Fibroblast of skin of back (primary cell): ENCODE results near the gene NOTCH2.

Experiments used
- DNase-seq: peaks from one replicate; pipeline ENCODE4 v3.0.0-alpha.2; 2013

NOTCH2 gene

DNA sequence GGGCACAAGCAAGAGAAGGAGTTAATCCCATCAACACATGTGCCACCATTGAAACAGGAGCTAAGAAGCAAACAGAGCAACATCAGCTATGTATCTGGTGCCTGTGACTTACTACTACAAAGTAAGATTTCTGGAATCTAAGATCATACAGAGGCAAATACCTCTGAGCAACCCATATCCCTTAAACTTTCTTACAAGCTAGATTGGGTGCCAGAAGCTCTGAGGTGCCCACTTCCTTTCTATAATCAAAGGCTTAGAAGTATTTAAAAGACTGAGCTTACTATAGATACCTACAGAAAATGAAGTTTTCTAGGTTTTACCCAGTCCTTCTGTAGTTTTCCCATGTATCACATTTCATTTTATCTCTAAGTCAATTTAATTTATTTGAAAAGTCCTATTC is 128.8 kb downstream of the NOTCH2 start:
- DNase-seq = no peak

DNA sequence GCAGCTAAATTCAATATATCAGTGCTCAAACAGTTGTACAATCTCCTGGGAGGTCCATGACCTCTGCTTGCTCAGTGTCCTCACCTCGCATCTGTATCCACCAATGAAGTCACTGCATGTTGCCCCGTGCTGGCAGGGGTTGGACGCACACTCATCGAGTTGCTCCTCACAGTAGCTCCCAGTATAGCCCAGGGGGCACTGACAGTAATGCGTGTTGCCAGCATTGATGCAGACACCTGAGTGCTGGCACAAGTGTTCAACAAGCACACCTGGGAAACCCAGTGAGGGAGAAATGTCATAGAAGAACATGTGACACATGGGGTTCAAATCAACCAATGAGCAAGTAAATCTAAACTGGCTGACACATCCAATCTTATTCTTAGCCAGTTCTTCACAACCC is 132.3 kb downstream of the NOTCH2 start:
- no peak for DNase-seq

GRCh38 chr1:119935915-119936314 is 133.5 kb downstream of the NOTCH2 start:
- DNase-seq = no peak

DNA sequence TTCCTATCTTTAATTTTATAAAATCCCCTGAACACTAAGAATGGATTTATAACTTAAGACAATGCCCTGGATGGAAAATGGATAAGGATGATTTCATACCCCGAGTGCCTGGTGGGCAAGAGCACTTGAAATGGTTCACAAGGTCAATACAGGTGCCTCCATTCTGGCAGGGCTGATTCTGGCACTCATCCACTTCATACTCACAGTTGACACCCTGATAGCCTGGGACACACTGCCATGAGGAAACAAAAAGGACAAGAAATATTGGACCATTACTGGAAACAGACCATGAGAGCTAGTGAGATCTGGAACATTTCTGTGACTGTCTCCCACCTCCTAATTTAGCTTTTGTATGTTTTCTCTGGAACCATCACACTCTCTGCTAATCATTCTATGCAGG is 134.1 kb downstream of the NOTCH2 start:
- DNase-seq = no peak

DNA sequence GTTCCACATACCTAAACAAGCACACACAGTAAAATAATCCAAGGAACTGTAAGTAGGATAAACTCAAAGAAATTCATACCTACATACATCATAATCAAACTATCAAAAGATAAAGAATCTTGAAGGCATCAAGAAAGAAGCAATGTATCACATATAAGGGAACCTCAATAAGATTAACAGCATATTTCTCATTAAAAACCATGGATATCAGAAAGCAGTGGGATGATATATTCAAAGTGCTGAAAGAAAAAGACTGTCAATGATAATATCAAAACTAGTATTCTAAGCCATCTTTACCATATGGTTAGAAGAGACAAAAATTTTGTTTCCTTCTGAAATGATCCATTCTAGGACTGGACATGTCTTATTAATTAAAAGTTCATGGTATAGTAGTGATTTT is 136.1 kb downstream of the NOTCH2 start:
- no peak for DNase-seq

GRCh38 chr1:119929643-119930315 is 139.7 kb downstream of the NOTCH2 start:
- no peak for DNase-seq

GRCh38 chr1:119926553-119926952 is 142.9 kb downstream of the NOTCH2 start:
- DNase-seq = no peak

DNA sequence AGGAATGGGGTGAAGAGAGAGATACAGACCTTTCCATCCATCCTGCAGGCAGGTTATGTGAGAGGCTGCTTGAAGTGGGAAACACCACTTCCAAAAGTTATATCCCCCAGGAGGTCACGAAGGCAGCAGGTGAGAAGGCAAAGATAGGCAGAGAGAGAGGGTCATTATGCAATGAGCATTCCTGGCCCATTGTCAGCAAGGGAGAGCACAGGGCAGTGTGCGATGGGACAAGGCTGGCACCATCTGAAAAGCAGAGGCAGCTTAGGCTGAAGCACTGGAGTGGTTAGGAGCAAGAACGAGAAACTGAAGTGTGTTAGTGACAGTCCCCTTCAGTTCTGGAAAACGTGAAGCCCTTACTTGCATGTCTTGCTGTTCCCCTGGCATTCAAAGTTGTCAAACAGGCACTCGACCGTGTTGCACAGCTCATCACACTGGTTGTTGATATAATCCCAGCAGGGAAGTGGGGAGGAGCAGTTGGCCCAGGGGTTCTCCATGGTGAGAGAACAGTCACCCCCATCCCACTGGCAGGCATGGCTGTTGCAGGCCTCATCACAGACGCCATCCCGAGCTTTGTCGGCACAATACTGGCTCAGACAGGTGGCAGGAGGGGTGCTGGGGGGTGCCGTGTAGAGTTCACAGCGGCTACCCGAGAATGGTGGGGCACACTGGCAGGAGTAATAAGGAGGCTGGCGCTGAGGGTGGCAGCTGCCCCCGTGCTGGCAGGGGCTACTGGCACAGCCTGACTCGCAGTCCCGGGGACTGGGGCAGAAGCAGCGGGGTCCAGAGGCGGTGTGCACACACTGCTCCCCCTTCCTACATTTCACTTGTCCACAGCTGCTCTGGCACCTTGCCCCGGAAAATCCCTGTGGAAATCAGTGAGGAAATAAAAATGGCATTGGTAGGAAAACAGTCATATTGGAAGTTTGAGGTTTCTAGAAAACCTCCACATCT is 144.2 kb downstream of the NOTCH2 start:
- DNase-seq = no peak

DNA sequence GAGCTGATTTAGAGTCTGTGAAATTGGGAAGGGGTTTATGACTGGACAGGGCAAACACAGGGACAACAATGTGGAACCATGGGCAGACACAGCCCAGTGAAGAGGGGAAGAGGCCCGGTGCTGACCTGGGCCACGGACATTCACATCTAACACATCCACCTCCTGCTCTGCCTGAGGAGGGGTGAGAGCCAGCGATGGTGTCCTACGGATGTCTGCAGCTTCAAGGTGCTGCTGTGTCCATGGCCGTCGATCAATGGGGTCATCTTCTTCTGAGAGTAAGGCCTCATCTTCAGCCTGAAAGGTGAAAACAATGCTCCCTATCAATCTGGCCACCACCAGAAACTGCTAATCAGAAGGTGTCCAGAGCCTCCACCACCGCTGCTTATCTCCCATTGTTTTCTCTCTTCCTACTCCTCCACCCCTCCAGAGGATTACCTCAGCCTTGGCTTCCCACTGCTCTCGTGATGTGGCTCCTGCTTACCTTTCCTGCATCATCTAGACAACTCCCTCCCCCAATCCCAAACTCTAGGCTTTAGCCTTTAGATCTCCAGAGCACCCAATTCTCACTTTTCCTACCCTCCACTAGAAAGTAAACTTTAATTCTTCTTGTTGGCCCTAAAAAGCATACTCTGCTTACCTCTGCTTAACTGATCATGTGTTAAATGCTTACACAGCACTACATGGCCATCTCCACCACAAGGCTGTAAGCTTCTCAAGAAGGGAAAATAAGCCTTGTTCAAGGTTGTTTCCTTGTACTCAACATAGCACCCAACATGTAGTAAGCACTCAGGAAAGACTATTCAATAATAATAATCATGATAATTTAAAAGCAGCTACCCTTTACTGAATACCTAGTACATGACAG is 149.1 kb downstream of the NOTCH2 start:
- DNase-seq = no peak

- no peak for DNase-seq
Observed at GRCh38 chr1:119919241-119919640, 150.2 kb downstream of the NOTCH2 start.

DNA sequence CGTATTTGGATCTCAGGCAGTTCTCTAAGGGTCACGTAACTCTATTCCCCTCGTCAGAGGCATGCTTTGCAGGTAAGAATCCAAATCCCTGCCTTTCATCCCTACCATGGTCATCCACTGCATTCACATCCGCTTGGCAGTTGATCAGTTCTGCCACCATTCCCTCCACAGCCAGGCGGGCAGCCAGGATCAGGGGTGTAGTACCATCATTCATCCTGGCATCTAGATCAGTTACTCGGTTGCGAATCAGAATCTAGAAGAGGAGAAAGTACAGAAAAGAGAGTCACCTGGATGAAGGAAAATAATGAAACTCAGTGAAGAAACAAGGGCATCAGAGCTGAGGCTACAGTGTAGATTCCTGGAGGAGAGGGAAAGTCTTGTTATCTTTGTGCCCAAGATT is 151.2 kb downstream of the NOTCH2 start:
- DNase-seq = no peak

DNA sequence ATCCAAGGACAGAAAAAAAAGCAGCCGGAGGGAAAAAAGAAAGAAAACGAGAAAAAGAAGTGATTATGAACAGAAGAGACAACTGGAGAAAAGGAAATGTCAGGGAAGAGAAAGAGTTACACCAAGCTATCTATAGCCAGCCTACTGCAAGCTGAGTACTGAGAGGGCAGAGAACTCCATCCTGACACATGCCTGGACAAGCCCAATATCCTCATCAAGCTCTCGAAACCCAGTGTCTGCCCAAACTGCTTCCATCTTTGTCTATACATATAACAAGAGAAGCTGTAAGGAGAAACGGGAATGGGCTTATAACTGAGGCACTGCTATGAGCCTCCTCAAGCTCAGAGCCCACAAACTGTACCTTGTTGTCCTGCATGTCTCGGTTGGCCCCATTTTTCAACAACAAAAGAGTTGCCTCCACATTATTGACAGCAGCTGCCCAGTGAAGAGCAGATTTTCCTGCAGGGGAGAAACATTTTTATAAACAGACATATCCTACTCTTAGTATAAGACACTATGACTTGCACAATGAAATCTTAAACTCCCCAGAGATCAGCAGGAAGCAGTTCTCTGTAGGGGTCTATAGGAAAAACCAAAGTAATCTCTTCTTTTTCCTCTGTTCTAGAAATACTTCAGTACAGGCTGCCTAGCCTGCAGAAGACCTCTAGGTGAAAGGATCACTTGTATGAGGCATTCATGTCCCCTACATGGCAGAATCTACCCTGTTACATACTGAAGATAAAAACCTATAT is 152.0 kb downstream of the NOTCH2 start:
- DNase-seq = no peak

DNA sequence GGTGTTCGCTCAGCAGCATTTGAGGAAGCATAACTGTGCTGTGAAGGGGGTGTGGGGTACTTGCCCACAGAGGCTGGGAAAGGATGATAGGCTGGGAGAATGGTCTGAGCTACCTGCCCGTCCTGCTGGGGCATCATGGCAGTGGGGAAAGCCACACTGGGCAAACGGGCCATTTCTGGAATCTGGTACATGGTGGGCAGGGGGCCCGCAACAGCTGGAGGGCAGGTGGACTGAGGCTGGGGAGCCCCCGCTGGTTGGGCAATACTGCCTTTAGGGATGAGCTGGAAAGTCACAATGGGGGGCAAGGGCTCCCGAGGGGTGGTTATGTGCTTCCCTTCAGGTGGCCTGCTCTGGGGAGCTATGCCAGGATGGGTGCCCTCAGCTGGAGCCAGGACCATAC is 153.9 kb downstream of the NOTCH2 start:
- no peak for DNase-seq

- peak; percentile 17 for DNase-seq
Observed at GRCh38 chr1:119914071-119914470, 155.4 kb downstream of the NOTCH2 start.

GRCh38 chr1:119912963-119913362 is 156.5 kb downstream of the NOTCH2 start:
- DNase-seq = no peak

- no peak for DNase-seq
Observed at GRCh38 chr1:119911775-119912174, 157.7 kb downstream of the NOTCH2 start.

DNA sequence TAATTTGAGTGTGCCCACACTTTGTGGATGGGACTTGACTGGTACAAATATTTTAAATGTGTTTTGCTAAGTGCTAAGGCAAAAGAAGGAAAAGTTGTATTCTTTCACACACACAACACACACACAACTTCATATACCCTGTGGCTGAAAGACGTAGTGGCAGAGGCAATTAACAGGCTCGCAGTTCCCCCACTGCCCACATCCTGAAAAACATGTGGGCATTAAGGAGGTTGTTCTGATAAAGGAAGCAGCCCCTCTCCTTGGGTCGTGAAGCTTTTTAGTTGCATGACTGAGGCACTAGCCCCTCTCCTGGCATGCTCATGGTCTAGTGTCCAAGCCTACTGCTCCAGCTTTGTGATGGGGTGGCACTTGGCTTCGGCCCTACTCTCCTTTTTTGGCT is 158.8 kb downstream of the NOTCH2 start:
- no peak for DNase-seq

GRCh38 chr1:119909890-119910596 is 159.4 kb downstream of the NOTCH2 start:
- no peak for DNase-seq

DNA sequence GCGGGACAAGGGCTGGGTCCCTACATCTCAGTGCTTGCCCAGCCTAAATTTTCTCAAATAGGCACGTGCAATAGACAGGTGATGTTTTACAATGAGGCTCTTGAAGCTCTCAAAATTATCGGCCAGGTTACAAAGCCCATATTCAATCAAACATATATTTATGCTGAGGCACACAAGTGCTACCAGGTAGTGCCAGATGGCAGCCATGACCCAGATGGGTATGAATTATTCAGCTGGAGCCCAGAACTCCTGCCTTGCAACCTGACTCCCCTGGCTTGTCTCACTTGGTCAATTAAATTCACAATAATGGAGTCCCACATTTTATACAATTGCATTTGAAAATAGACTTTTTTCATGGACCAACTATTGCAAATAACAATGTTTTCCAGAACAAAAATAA is 160.8 kb downstream of the NOTCH2 start:
- DNase-seq = no peak

DNA sequence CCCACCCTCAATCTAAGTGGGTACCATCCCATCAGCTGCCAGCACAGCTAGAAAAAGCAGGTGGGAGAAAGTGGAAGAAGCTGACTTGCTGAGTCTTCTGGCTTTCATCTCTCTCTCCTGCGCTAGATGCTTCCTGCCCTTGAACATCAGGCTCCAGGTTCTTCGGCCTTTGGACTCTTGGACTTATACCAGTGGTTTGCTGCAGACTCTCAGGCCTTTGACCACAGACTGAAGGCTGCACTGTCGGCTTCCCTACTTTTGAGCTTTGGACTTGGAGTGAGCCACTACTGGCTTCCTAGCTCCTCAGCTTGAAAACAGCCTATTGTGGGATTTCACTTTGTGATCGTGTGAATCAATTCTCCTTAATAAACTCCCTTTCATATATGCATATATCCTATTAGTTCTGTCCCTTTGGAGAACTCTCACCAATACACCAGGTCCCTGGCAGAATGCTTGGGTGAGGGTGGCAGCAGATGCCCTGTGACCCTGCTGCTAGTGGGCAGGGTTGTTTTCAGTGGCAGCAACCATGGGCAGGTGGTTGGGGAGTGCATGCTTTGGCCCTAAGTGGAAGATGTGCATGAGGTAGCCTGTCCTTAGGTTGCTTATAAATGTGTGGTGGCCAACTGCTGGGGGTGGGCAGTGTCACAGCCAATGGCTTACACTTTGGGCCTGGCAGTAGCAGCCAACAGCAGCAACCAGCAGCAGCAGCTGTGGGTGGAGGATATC is 162.4 kb downstream of the NOTCH2 start:
- DNase-seq = no peak

GRCh38 chr1:119903443-119903835 is 166.0 kb downstream of the NOTCH2 start:
- no peak for DNase-seq
